Renal pelvis (tissue), 4 donors: ENCODE results near the gene FOXO1. TPM values are rescaled to one million over a fixed set of nuclear protein-coding genes. Genes with fewer than 3 reads are reported as not detected.

ENCODE experiments used
- DNase-seq: peaks from one replicate; pipeline ENCODE4 v3.0.0-alpha.2; 2013
- polyA plus RNA-seq, 3 donors: library from polyadenylated mRNA; unstranded; fragments of 120-200 nt; gene quantifications; one replicate each; pipeline ENCODE4 v1.2.1, GENCODE V29; 2013; ENCODE audit not compliant: insufficient read length in 3 of 3

The FOXO1 gene
- polyA plus RNA-seq, 3 donors = 12.9 to 14.0 (median 14.0) TPM

GRCh38 chr13:40553356-40553755 is 113.1 kb downstream of the FOXO1 start:
- no peak for DNase-seq

- DNase-seq = no peak
These were observed 113.5 kb downstream of the FOXO1 start for GRCh38 chr13:40552895-40553294.

GRCh38 chr13:40550130-40550529 is 116.3 kb downstream of the FOXO1 start:
- DNase-seq = no peak

- DNase-seq = no peak
These were observed 116.8 kb downstream of the FOXO1 start for GRCh38 chr13:40549500-40550094.

- DNase-seq = no peak
These were observed 118.7 kb downstream of the FOXO1 start for GRCh38 chr13:40547591-40548315.

- DNase-seq = no peak
These were observed 120.4 kb downstream of the FOXO1 start for GRCh38 chr13:40546047-40546446.

GRCh38 chr13:40540328-40541044 is 126.0 kb downstream of the FOXO1 start:
- DNase-seq = no peak

- DNase-seq = no peak
These were observed 126.7 kb downstream of the FOXO1 start for GRCh38 chr13:40539576-40540327.

- DNase-seq = no peak
These were observed 129.1 kb downstream of the FOXO1 start for GRCh38 chr13:40537146-40537895.

GRCh38 chr13:40536443-40537113 is 129.9 kb downstream of the FOXO1 start:
- DNase-seq = no peak

- DNase-seq = no peak
These were observed 131.1 kb downstream of the FOXO1 start for GRCh38 chr13:40535345-40535836.

- DNase-seq = no peak
These were observed 132.0 kb downstream of the FOXO1 start for GRCh38 chr13:40534456-40534855.

- DNase-seq = no peak
These were observed 133.4 kb downstream of the FOXO1 start for GRCh38 chr13:40533072-40533471.

GRCh38 chr13:40530961-40531360 is 135.5 kb downstream of the FOXO1 start:
- DNase-seq = no peak

GRCh38 chr13:40528881-40529280 is 137.6 kb downstream of the FOXO1 start:
- no peak for DNase-seq

GRCh38 chr13:40527914-40528313 is 138.5 kb downstream of the FOXO1 start:
- no peak for DNase-seq

- DNase-seq = no peak
These were observed 144.2 kb downstream of the FOXO1 start for GRCh38 chr13:40522282-40522681.

GRCh38 chr13:40520916-40521315 is 145.5 kb downstream of the FOXO1 start:
- DNase-seq = no peak

GRCh38 chr13:40519637-40520036 is 146.8 kb downstream of the FOXO1 start:
- DNase-seq = no peak

- DNase-seq = no peak
These were observed 148.0 kb downstream of the FOXO1 start for GRCh38 chr13:40518481-40518882.
